ES-I3 (cell line): ENCODE results near the gene MYL2.

Experiments
- H3K36me3 ChIP-seq: 2 replicates; pipeline ENCODE4 v1.6.1; 2013; ENCODE audit warnings: mild to moderate bottlenecking, low read length, control low read depth, moderate library complexity; ENCODE audit not compliant: insufficient read depth
- H3K4me1 ChIP-seq: 2 replicates; pipeline ENCODE4 v1.6.1; 2013; ENCODE audit warnings: mild to moderate bottlenecking, control low read depth, low read length; ENCODE audit not compliant: insufficient read depth
- H3K9ac ChIP-seq: 2 replicates; pipeline ENCODE4 v1.6.1; 2013; ENCODE audit warnings: low read depth, mild to moderate bottlenecking, low read length, moderate library complexity
- H3K9me3 ChIP-seq: 2 replicates; pipeline ENCODE4 v1.6.1; 2013; ENCODE audit warnings: mild to moderate bottlenecking, low read length, moderate library complexity; ENCODE audit not compliant: control insufficient read depth, insufficient read depth

MYL2 gene

GRCh38 chr12:110936367-110937103 lies 16.2 kb upstream of the MYL2 start:
- H3K9ac ChIP-seq, result peak overlapping the region; percentile 50
- H3K36me3 ChIP-seq, result no peaks in the 10 kb centered on the region
- H3K9me3 ChIP-seq, result no peaks in the 10 kb centered on the region
- peaks cover 28% of the 10 kb centered on the region for H3K4me1 ChIP-seq

GRCh38 chr12:110935588-110935987 lies 15.2 kb upstream of the MYL2 start:
- Histone ChIP-seq H3K36me3 (no peaks in the 10 kb centered on the region), H3K4me1 (peaks cover 28% of the 10 kb centered on the region), H3K9ac (no peak overlapping the region), H3K9me3 (no peaks in the 10 kb centered on the region)

DNA sequence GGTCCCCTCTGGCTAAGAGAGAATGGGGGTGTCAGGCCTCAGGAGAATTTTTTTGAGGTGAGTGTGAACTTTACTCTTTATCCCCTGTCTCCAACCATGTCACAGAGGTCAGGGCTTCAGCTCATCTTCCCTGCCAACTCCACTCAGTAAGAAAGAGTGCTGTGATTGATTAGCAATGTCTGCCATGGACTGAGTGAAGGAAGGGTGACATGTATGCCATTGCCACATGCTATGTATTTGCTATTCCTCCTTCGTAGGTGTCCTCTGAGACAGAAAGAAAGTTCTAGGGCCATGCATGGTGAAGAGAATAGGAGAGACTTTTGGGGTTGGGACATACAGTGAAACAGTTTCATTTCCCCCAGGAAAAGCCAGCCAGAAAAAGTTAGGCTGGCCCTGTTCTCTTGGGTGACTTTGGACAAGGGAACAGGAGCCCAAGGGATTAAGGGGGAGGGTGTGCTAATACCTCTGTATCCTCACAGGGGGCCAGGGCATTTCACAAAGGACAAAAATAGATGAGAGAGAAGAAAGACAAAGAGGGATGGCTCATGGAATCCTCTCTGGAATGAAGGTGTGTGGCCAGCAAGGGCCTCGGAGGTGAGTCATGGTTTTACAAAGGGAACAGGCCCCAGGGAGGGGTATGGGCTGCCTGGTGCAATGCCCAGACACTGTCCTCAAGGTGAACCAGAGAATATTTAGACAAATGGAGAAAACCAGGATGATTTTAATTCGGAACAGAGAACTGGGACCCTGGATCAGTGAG lies 13.9 kb upstream of the MYL2 start:
- H3K36me3 ChIP-seq, result no peaks in the 10 kb centered on the region
- no peaks in the 10 kb centered on the region for H3K9me3 ChIP-seq
- H3K9ac ChIP-seq, result peak overlapping the region; percentile 30; the same call in 1 of the 2 replicates
- peaks cover 28% of the 10 kb centered on the region for H3K4me1 ChIP-seq

- Histone ChIP-seq H3K9me3 (no peaks in the 10 kb centered on the region), H3K4me1 (peaks cover 23% of the 10 kb centered on the region), H3K36me3 (no peaks in the 10 kb centered on the region), H3K9ac (no peak overlapping the region)
Measured at GRCh38 chr12:110933326-110933974, 13.1 kb upstream of the MYL2 start.

GRCh38 chr12:110932046-110932445 lies 11.7 kb upstream of the MYL2 start:
- no peaks in the 10 kb centered on the region for H3K36me3 ChIP-seq
- no peaks in the 10 kb centered on the region for H3K9me3 ChIP-seq
- peaks cover 19% of the 10 kb centered on the region for H3K4me1 ChIP-seq
- H3K9ac ChIP-seq, result no peak overlapping the region

- no peak overlapping the region for H3K9ac ChIP-seq
- H3K36me3 ChIP-seq, result no peaks in the 10 kb centered on the region
- no peaks in the 10 kb centered on the region for H3K9me3 ChIP-seq
- H3K4me1 ChIP-seq, result peaks cover 19% of the 10 kb centered on the region
Measured at GRCh38 chr12:110931315-110931728, 10.9 kb upstream of the MYL2 start.

DNA sequence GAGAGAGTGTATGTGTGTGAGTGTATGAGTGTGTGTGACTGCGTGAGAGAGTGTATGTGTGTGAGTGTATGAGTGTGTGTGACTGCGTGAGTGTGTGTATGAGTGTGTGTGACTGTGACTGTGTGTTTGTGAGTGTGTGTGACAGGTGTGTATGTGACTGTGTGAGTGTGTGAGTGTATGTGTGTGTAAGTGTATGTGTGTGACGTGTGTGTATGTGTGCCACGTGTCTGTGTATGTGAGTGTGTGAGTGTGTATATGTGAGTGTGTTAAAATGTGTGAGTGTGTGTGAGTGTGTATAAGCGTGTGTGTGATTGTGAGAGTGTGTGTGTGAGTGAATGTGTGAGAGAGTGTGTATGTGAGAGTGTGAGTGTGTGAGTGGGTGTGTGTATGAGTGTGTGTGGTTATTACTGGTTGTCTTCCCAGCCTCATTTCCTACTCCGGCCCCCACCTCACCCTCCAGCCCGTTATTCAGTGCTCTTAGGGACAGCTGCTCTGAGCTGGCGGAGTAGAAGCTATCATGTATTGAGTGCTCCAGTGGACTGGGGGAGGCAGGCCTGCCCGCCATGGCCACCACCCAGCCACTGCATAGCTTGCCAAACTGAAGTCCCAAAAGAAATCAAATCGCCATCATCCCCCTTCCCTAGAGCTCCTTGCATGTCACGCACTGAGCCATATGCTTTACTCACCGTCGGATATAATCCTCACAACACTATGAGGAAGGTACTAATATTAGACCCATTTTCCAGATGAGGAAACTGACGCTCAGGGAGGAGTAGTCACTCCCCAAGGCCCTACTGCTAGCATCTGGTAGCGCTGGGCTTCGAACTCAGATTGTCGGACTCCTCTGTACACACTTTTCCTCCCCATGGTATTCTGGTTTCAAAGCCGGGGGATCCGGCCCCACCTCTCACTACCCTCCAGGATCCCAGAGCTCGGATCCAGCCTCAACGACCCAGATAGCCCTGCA lies 10.3 kb upstream of the MYL2 start:
- Histone ChIP-seq H3K4me1 (peaks cover 19% of the 10 kb centered on the region), H3K9ac (no peak overlapping the region), H3K9me3 (no peaks in the 10 kb centered on the region), H3K36me3 (no peaks in the 10 kb centered on the region)

DNA sequence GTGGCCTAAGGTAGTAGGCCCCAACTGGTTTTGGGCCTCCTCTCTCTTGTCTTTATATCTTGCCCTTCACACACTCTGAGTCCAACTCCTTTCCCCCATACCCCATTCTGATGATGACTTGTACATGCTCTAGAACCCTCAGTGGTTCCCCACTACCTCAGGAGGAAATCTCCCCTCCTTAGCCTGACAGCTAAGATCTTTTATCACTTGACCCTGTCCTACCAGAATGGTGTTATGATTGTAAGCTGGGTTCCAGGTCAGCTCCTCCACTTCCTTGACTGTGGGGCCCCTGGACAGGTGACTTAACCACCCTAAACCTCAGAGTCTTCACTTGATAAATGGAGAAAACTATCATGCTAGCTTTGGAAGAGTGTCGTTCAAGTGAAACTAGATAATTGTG lies 9.4 kb upstream of the MYL2 start:
- Histone ChIP-seq H3K4me1 (peaks cover 15% of the 10 kb centered on the region), H3K9ac (no peak overlapping the region), H3K36me3 (no peaks in the 10 kb centered on the region), H3K9me3 (no peaks in the 10 kb centered on the region)

- H3K9me3 ChIP-seq, result no peaks in the 10 kb centered on the region
- H3K4me1 ChIP-seq, result peaks cover 6% of the 10 kb centered on the region
- no peak overlapping the region for H3K9ac ChIP-seq
- H3K36me3 ChIP-seq, result no peaks in the 10 kb centered on the region
Measured at GRCh38 chr12:110928700-110929099, 8.3 kb upstream of the MYL2 start.

DNA sequence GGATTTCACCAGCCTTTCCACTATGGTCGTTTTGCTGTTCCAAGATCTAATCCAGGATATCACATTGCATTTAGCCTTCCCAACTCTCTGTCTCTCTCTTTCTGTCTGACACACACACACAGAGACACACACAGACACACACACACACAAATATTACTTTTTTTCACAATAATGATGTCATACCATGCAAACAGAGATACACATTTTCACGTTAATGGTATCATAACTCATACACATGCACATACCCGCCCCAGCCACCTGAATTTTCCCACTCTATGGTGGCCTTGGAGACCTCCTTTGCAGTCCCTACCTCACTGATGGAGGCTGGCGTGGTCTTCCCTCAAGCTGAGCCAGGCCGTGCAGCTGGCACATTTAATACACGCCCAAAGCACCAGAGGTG lies 7.2 kb upstream of the MYL2 start:
- no peaks in the 10 kb centered on the region for H3K9me3 ChIP-seq
- no peaks in the 10 kb centered on the region for H3K36me3 ChIP-seq
- peaks cover 11% of the 10 kb centered on the region for H3K4me1 ChIP-seq
- H3K9ac ChIP-seq, result no peak overlapping the region

GRCh38 chr12:110923692-110924334 lies 3.4 kb upstream of the MYL2 start:
- peaks cover 9% of the 10 kb centered on the region for H3K4me1 ChIP-seq

DNA sequence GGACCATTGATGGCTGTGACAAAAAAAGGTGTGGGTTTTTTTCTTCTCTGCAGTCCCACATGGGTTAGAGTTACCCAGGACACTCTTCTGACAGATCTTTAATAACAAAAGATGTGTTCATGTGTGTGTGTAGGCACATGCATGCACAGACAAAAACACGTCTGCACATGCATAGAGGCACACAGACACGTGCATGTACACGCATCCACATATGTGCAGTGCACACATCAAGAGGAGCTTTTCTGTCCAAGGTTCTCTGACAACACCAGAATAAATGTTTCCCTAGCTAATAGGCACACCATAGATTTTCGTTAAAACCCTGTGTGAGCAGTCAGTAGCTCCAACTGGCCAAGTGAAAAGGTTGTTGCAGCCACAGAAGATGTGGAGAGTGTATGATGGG lies 2.8 kb upstream of the MYL2 start:
- Histone ChIP-seq H3K36me3 (no peaks in the 10 kb centered on the region), H3K9ac (no peak overlapping the region), H3K4me1 (peaks cover 12% of the 10 kb centered on the region), H3K9me3 (no peaks in the 10 kb centered on the region)

More at GRCh38 chr12:110923692-110924334, 3.4 kb upstream of the MYL2 start:
- Histone ChIP-seq H3K9ac (no peak overlapping the region), H3K9me3 (no peaks in the 10 kb centered on the region), H3K36me3 (no peaks in the 10 kb centered on the region)

DNA sequence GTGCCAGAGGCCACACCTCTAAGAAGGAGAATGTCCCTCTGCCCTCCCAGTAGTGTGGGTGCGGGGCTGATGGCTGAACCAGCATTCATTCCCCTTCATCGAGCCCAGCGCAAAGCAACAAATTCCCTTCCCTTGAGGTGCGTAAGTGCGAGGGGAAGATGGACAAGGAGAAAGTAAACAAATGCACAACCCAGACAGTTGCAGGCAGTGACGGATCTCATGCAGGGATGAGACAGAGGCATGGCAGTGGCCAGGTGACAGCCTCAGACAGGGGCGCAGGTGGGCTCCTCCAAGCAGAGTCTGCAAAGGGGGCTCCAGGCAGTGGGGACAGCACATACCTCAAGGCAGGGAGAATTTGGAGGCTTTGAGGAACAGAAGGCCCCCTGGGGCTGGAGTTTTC lies 2.3 kb upstream of the MYL2 start:
- Histone ChIP-seq H3K36me3 (no peaks in the 10 kb centered on the region), H3K4me1 (peaks cover 18% of the 10 kb centered on the region), H3K9ac (no peak overlapping the region), H3K9me3 (no peaks in the 10 kb centered on the region)
